Prostate gland (tissue), 2 donors: ENCODE data around the gene KRTAP10-1.
"Not testable (repeated sequence)": the region's sequence is repeated elsewhere in the genome, so short reads cannot be mapped to it uniquely, and the experiment has no call there.

Experiments
- CTCF ChIP-seq, 4 experiments: fragments of 200-600 bp in 2 of 4; fragments of 450-650 bp in 2 of 4; sonication (generic) in 2 of 4; IDR thresholded peaks; 1 replicate in 3 of 4; 2 replicates in 1 of 4; pipeline ENCODE4 v1.5.1; 2016 to 2019; ENCODE audit warnings: antibody characterized with exemption in 4 of 4, mild to moderate bottlenecking in 2 of 4, moderate library complexity in 2 of 4
- POLR2A ChIP-seq: fragments of 450-650 bp; IDR thresholded peaks from one replicate; pipeline ENCODE4 v1.6.1; 2016; ENCODE audit warnings: antibody characterized with exemption, mild to moderate bottlenecking
- POLR2AphosphoS5 ChIP-seq: sonication (generic); formaldehyde crosslinking; IDR thresholded peaks from one replicate; pipeline ENCODE4 v1.6.1; 2017; ENCODE audit warnings: antibody characterized with exemption

GRCh38 chr21:44550285-44550684, 10.3 kb upstream of the KRTAP10-1 start:
- not testable (repeated sequence) for TF ChIP-seq POLR2A; CTCF (IDR thresholded peaks at IDR 0.05); POLR2AphosphoS5
